ENCODE results near the gene KRT80.

Gene KRT80

DNA sequence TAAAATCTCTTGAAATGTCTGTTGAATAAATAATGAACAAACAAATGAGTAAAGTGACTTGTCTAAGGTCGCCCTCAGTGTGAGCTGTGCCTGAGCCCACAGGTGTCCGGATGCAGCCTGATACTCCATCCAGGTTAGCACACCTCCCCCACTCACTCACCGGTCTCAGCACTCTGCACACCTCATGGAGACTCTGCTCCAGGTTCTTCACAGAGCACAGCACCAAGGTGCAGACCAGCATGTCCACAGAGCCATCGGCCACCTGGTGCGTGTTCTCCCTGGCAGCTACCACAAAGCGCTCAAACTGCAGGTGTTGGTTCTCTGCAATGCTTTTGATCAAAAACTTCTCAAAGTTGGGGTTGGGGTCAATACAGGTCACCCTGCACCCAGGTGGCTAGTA, 37.1 kb upstream of the KRT80 start:
- no peak for DNase-seq

DNA sequence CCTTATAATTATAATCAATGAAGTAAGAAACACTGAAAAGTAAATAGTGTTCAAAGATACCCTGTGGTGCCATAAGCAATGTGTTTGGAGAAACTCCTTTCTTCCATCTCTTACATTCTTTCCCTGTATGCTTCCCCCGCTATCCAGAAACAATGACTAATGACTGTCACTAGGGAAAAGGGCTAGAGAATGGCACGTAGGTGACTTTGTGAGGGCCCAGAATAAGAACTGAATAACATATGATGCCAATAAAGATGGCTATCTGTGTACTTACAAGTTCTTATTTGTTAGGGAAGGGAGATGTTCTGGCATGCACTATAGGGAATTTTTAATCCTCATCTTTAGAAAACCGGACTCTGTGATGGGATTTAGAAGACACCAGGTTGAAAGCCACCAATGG, 36.6 kb upstream of the KRT80 start:
- no peak for DNase-seq

DNA sequence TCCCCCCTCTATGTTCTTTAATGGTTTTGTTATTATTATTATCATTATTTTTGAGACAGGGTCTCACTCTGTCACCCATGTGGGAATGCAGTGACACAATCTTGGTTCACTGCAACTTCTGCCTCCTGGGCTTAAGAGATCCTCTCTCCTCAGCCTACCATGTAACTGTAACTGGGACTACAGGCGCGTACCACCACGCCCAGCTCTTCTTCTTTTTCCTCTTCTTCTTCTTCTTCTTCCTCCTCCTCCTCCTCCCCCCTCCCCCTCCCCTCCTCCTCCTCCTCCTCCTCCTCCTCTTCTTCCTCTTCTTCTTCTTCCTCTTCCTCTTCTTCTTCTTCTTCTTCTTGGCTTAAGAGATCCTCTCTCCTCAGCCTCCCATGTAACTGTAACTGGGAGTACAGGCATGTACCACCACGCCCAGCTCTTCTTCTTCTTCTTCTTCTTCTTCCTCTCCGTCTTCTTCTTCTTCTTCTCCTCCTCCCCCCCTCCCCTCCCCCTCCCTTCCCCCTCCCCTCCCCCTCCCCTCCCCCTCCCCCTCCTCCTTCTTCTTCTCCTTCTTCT, 35.9 kb upstream of the KRT80 start:
- DNase-seq, result no peak

DNA sequence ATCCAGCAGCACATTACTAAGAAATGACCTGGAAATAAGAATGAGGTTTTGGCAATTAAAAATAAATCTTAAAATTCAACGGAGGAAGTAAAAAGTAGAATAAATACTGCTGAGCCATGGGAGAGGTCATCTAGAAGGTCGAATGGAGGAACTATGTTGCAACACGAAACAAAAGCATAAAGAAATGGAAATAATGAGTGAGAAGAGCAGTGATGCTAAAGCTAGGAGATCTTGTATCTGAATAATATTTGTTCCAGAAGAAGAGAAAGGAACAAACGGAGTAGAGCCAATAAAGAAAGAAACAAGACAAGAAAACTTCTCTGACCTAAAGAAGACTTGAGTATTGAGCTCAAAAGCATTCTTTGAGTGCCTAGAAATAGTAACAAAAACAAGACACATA, 34.6 kb upstream of the KRT80 start:
- DNase-seq, result no peak

DNA sequence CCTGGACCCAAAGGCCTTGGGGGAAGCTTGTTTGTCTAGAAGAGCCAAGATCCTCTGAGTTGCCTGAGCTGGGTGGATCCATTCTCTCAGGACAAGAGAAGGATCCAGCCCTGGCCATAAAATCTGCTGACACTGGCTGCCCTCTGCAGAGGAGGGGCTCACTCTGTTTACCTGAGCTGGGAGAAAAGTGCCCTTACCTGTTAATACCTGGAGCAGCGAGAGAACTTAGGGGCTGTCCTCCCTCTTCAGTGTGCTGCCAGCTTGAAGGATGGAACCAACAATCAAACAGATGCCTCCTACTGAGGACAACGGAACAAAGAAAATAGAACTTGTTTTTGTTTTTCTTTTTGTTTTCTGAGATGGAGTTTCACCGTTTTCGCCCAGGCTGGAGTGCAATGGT, 33.9 kb upstream of the KRT80 start:
- DNase-seq, result no peak

DNA sequence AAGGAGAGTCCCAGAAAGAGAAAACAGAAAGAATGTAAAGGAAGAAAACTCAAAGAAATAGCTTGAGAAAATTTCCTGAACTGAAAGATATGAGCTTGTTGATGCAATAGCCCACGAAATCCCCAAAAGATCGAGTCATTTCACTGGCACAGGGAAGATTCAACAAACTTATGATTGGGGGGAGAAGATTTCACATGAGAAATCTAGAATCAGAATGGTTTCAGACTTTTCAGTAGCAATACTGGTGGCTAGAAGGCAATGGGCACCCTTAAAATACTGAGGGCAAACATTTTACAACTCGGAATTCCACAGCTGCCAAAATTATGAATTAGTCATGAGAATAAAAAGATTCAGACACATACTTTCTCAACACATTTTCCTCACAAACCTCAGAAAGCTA, 32.3 kb upstream of the KRT80 start:
- DNase-seq, result no peak

DNA sequence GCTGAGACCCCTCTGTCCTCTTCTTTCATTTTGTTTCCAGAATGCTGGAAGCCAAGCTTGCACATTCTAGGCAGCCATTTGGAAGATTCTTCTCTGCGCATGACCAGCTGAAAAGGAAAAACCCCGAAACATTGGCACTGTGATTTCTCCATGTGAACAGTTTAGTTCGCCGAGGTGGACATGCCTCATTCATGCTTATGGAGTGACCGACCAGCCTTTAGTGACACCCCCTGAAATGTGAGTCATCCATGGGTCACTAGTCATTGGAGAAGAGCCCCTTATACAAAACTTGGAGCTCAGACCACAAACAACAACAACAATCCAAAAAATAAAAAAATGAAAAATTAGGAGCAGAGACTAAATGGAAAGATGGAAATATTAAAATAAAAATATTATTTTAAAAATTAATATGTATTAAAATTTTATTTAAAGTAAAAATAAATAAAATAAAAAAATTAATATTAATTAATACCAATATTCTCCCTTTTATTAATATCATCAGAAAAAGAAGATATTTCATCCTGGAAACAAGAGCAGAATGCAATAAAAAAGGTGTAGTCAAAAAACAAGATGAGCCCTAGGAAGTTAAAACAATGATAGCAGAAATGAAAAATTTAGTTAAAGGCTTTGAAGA, 31.7 kb upstream of the KRT80 start:
- no peak for DNase-seq

DNA sequence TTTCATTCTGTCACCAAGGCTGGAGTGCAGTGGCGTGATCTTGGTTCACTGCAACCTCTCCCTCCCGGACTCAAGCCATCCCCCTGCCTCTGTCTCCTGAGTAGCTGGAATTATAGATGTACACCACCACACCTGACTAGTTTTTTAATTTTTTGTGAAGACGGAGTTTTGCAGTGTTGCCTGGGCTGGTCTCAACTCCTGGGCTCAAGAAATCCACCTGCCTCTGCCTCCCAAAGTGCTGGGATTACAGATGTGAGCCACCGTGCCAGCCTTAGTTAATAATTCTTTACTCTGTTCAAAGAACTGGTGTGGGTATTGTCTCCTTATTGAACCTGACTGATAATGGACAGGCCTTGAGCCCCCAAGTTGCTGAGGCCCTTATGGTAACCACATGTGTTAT, 30.9 kb upstream of the KRT80 start:
- DNase-seq, result no peak

DNA sequence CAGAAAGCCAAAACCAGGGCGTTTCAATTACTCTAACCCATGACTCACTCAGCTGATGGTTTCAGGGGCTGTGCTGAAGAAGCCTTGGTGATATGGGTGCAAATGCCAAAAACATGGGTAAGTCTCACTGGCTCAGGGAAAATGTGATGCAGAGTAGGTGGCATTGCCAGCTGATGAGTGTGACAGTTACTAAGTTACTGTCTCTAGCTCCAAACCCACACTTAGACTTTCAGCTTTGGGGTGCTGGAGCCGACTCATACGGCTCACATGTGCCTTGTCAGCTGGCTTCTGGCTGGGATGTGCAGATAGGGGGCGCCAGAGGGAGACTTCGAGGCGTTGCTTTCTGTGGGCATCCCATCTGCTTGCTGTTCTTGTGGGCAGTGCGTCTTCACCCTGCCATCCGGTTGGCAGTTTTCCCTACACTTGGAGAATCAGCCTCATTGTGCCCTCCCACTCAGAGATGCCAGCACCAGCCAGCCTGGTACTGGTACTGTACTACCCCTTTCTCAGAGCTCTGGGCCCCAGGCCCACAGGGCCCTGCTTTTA, 30.2 kb upstream of the KRT80 start:
- DNase-seq, result peak; percentile 47

DNA sequence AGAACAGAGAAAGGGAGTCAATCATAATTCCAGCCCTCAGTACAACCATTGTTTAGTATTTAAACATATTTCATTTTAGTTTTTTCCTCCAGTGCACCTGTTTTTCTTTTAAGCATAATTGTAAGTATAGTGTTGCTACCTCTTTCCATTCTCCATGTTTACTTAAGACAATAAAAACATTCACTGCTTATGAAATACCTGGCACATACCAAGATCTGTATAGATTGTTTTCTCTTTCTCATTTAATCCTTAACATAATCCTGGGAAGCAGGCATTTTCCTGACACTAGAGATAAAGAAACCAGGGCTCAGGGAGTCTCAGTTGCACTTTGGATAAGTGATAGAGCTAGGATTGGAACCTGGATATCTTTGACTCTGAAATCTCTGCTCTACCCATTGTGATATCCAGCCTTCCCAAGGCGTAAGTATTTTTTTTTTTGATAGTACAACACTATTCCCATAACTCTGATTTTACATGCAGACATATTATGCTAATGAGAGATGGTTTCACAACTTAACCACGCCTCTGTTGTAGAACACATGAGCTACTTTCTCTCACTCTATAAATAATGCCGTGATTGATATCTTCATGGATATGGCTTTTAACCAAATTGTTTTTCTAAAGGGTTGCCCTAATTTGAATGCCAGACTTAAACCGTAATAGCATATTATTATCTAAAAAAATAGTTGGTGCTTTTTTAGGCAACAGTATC, 29.4 kb upstream of the KRT80 start:
- no peak for DNase-seq

DNA sequence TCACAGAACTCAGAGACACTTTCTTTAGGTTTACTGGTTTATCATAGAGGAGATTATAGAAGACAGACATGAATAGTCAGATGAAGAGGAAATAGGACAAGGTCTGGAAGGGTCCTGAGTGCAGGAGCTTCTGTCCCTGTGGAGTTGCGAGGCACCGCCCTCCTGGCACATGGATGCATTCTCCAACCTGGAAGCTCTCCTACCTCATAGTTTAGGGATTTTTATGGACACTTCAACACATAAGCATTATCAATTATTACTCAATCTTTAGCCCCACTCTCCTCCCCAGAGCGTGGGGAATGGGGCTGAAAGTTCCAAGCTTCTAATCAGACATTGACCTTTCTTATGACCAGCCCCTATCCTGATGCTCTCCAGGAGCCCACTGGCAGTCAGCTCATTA, 28.7 kb upstream of the KRT80 start:
- DNase-seq, result no peak

DNA sequence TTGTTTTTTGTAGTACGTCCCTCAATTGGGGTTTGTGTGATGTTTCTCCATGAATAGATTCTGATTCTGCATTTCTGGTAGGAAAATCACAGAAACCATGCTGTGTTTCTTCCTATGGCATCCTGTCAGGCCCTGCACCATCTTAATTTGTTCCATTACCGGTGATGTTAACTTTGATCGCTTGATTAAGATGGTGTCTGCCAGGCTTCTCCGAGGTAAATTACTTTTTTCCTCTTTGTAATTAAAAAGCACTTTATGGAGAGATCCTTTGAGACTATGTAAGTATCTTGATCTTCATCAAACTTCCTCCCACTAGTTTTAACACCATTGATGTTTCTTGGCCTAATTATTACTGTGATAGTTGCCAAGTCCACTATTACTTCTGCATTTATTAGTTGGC, 26.2 kb upstream of the KRT80 start:
- no peak for DNase-seq

DNA sequence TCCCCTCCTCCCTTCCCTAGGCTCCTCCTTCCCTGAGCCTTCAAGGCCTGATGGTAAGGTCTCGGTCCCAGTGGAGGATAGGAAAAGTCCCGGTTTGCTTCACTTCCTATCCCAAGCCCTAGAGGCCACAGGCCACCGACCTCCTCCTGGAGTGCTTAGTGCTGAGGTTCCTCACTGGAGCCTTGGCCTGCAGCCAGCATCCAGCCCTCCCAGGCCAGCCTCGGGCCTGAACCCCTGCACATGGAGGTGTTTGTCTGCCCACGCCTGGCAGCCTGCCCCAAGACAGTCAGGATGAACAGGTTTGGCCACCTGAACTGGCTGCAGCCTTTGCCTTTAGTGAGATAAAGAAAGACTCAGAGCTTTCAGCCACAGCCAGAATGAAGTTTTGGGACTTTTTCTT, 25.4 kb upstream of the KRT80 start:
- no peak for DNase-seq

DNA sequence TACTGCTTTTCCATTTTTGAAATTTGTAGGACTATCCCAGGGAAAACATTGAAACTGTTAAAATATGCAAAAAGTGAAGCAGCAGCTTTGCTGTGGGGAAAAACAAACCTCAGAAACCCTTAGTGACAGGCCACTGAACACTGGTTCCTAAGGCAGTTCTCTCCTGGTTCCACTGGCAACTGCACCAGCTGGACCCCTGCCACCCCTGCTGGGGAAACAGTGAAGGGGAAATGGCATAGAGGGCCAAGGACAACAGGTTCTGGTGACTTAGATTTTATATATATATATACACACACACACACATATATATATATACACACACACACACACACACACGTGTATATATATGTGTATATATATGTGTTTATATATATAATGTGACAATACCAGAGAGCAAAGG, 25.0 kb upstream of the KRT80 start:
- no peak for DNase-seq

DNA sequence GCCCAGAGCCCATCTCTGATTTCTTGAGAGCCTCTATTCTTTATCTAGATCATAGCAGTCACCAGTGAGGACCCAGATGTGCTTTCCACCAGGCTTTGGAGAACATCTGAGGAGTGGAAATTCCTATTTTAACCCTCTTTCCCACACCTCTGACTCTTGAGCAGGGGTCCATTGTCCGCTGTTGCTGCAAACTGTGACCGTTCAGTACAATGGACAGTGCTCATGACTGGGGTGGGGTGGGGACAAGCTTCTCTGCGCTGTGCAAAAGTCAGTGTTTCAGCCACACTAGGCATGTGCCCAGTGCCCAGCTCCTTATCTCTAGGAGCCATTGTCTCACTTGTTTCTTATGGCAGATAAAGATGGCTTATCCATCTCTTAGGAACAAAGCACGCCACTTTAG, 24.3 kb upstream of the KRT80 start:
- no peak for DNase-seq

DNA sequence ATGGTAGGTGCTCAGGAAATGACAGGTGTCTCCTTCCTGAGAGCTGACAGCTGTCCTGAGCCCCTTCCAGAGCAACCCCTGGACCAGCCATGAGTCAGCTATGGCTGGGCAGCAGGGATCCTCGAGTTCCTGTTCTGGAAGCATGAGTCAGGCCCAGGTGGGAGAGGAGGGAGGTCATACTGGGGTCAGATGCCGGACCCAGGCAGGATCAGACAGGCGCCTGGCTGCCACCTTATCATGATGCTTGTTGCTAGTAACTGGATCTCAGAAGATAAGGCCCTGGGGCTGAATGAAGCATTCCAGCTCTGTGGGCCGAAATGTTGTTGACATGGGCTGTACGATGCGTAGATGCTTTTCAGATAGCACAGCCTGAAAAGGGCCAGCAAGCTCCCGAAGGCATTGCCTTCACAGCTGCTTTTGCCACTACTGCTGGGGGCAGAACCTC, 23.8 kb upstream of the KRT80 start:
- no peak for DNase-seq

DNA sequence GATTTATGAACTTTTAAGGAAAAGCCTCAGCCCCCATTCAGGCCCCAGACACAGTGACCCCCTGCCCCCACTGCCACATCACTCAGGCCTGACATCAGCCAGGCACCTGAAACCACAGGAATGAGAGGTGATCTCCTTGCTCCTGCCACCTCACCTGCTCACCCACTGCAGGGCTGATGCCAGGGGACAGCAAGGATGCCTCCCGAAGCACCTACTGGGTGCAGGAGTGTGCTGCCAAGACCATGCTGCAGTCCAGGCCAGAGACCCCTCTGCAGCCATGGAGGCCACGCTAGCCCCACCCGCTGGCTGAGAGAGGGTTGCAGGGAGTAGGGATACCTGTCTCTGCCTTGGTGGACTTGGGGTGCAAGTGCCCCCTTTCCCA, 22.6 kb upstream of the KRT80 start:
- no peak for DNase-seq

DNA sequence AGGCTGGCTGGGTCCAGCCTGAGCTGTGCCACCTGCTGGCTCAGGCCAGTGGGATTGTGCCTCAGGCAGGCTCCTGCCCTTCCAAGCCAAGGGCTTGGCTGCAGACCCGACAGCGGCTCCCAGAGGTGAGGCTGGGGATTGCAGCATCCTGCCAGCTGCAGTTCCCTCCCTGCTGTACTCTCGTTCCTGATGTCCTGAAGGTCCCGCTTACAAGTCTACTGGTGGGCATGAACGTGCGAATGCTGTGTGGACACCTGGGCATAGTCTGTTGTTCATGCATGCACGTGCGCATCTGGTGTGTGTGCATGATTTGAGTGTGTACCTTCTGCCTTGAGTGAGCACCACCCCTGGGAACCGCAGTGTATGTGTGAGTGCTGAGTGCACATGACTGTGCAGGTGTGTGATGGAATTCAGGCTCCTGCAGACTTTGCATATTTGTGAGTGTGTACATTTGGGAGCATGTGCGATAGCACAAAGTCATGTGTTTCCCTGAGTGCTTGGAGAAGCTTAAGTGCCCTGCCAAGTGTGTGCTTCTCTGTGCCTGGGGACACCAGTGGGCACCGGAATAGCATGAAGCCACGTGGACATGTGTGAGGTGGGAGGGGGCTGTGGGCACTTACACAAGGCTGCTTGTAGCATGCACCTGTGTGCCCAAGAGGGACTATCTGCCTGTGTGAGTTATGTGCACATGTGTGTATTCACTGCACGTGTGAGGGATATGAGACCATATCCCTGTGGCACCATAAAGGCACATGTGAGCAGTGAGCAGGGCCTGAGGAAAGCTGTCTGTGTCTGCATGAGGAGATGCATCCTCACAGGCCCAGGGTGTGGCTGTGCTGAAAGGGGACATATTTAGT, 22.0 kb upstream of the KRT80 start:
- peak; percentile 67 for DNase-seq

DNA sequence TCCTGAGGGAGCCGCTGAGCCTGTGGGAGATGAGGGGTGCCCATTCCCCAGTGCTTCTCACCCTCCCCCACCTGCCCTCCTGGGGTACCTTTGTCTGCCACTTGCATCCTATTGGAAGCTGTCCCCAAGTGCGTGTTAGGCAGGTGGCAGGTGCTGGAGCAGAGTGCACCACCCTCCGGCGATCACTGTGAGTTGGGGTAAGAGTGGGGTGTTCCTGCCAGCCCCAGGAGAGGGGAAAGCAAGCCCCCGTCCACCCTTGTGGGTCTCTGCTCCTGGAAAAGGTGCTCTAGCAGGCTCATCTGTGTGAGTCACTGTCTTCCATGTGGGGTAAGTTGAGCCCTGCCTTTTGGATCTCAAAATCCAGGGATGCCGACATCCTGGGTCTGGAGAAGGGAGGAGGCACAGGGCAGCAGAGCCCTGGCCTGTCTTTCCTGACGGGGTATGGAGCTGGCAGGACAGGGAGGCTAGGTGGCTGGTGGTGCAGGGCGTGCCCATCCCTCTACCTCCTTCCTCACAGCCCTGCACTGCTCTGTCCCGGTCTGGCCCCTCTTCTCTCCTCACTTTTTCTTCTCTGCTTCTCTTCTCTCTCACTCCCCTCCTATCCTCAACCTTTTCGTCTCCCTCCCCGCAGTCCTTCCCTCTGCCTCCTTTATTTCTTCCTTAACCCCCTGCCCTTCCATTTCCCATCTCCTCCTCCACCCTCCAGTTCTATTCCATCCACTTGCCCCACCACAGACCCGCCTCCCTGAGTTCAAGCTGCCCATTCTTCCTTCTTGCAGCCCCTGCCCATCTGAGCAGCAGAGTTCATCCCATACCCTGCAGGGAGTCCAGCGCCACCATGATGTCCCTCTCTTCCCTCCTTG, 21.1 kb upstream of the KRT80 start:
- no peak for DNase-seq

DNA sequence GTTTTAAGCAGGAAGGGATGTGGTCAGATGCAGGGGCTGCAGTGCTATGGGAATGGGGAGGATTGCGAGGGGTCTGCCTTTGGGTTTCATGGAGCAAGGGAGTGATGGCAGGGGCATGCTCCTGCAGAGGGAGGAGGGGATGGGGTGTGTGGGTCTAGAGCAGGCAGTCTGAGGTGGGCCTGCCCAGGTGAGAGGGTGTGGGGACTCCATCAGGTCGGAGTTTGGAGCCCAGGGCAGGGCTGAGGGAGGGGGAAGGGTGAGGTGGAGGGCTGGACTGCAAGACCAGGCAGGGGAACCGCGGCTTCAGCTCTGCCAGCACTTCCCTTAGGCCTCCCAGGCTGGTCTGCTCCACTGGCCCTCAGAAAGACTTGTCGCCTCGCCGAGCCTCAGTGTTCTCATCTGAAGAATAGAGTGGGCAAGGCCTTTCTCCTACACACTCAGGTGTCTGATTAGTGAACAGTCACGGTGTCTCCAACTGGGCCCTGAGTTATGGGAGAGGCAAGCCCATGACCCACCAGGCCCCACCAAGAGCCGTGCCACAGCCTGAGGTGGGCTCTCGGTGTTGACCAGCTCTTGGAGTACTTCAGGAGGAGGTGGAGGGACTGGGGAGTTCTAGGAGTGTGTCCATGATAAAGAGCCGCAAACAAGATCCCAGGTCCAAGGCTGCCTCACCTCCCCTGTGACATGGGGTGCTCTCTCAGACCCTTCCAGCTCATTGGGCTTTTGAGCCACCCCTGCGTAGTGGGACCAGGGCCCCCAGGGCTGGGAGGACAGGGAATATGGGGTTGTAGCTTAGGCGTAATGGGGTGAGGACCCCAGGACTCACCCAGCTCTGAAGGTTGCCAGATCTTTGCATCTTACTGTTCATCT, 20.1 kb upstream of the KRT80 start:
- no peak for DNase-seq

DNA sequence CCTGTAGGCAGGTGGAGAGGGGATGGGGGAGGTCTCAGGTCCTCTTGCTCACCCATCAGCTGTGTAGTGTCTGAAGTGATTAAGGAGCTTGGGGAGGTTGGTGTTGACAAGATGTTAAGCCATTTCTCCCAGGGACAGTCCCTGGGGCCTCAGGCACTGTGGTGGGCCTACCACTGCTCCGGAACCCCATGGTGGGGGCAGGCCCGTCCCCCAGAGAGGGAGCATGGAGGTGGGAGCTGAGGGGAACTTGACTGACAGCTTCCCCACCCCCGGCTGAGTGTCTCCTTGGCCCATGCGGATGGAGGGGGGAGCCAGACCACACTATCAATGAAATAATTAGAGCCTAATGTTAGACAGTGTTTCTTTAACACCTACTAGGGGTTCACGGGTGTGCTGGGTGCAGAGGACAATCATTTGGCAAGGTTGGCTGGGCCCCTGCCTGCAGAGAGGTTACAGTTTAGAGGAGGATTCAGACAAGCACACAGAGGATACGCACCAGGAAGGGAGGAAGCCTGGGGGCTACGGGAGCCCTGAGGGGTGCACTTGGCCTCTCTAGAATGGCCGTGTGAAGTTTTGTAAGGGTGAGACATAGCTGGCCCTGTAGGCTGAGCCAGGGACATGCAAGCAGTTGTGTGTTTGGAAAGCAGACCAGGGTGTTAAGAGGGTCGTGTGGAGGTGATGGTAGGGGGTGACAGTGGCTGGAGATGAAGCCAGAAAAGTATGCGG, 19.3 kb upstream of the KRT80 start:
- DNase-seq, result no peak

Measured in MV-4-11 (cell line).